B cell (primary cell): ENCODE measurements around the gene ADAP1. TPM values are rescaled to one million over a fixed set of nuclear protein-coding genes. Genes with fewer than 3 reads are reported as not detected.
A peak's percentile ranks its signal among the peaks of the same experiment; 100 is the strongest.

Source experiments
- ATAC-seq: fragments of 200-7000 bp; cut with Tn5 transposase; one replicate; pipeline ENCODE4 v1.10.0; 2021; ENCODE audit warnings: low read depth, mild to moderate bottlenecking, moderate number of reproducible peaks, moderate library complexity
- CTCF ChIA-PET: fragments of 350-600 bp; sonication (Branson Sonifier 250); formaldehyde crosslinking; loops from one replicate; lab custom pipeline; 2021; ENCODE audit warnings: antibody characterized with exemption, inconsistent platforms; lab: Charles Lee
- POLR2A ChIA-PET: fragments of 350-600 bp; sonication (Branson Sonifier 250); formaldehyde crosslinking; loops from one replicate; lab custom pipeline; 2021; ENCODE audit warnings: antibody characterized with exemption; lab: Charles Lee
- DNase-seq: peaks from one replicate; pipeline ENCODE4 v3.0.0; 2013
- H2AFZ ChIP-seq: 2 replicates; pipeline ENCODE4 v1.6.1; 2012; ENCODE audit warnings: mild to moderate bottlenecking, low read depth, low read length; ENCODE audit not compliant: insufficient read depth, poor library complexity, severe bottlenecking
- H3K27ac ChIP-seq, 2 donors: 1 replicate in 1 of 2; 2 replicates in 1 of 2; pipeline ENCODE4 v1.5.1; 2012 to 2013; ENCODE audit warnings: low read length in 2 of 2, mild to moderate bottlenecking in 2 of 2, moderate library complexity in 1 of 2
- H3K27me3 ChIP-seq, 4 experiments: fragments of 200-600 bp in 1 of 4; sonication (generic) in 1 of 4; replicated peaks in 1 of 4; 1 replicate in 2 of 4; 2 replicates in 2 of 4; pipeline versions ENCODE4 v1.6.1 to v1.7.0; 2013 to 2016; ENCODE audit warnings: low read length in 3 of 4, mild to moderate bottlenecking in 2 of 4, mixed read lengths in 1 of 4, moderate library complexity in 1 of 4; ENCODE audit not compliant: insufficient read depth in 4 of 4, control insufficient read depth in 3 of 4; ENCODE audit errors: control extremely low read depth in 1 of 4
- H3K36me3 ChIP-seq, 2 experiments: replicated peaks in 1 of 2; 1 replicate in 1 of 2; 2 replicates in 1 of 2; pipeline versions ENCODE4 v1.6.1 to v1.7.1; 2013; ENCODE audit warnings: low read length in 1 of 2; ENCODE audit not compliant: insufficient read depth in 2 of 2, control insufficient read depth in 1 of 2; ENCODE audit errors: control extremely low read depth in 1 of 2, extremely low read depth in 1 of 2
- H3K4me1 ChIP-seq, 2 donors: fragments of 200-600 bp in 1 of 2; sonication (generic) in 1 of 2; 1 replicate in 1 of 2; 2 replicates in 1 of 2; pipeline versions ENCODE4 v1.5.1 to v1.6.1; 2013 to 2017; ENCODE audit warnings: low read length in 2 of 2; ENCODE audit not compliant: control insufficient read depth in 2 of 2, insufficient read depth in 2 of 2
- H3K4me2 ChIP-seq: replicated peaks from 2 replicates; pipeline ENCODE3; 2012; ENCODE audit warnings: mild to moderate bottlenecking, low read depth, low read length; ENCODE audit not compliant: poor library complexity, severe bottlenecking
- H3K4me3 ChIP-seq, 5 experiments: fragments of 200-600 bp in 1 of 5; sonication (generic) in 1 of 5; 1 replicate in 3 of 5; 2 replicates in 2 of 5; pipeline versions ENCODE4 v1.5.1 to v1.7.0; 2011 to 2016; ENCODE audit warnings: low read length in 4 of 5, mild to moderate bottlenecking in 4 of 5, low read depth in 2 of 5, control low read depth in 1 of 5, moderate library complexity in 1 of 5; ENCODE audit not compliant: insufficient read depth in 1 of 5; ENCODE audit errors: control extremely low read depth in 1 of 5, extremely low read depth in 1 of 5
- H3K79me2 ChIP-seq: fragments of 200-600 bp; sonication (generic); one replicate; pipeline ENCODE4 v1.6.0; 2016; ENCODE audit warnings: low read length; ENCODE audit not compliant: control insufficient read depth, insufficient read depth
- H3K9ac ChIP-seq: fragments of 200-600 bp; sonication (generic); 2 replicates; pipeline ENCODE4 v1.6.1; 2017; ENCODE audit warnings: mild to moderate bottlenecking, low read length, moderate library complexity
- H3K9me3 ChIP-seq, 3 donors: one replicate each; pipeline versions ENCODE4 v1.6.1 to v1.7.1; 2013; ENCODE audit warnings: low read length in 2 of 3; ENCODE audit not compliant: control insufficient read depth in 2 of 3, insufficient read depth in 1 of 3; ENCODE audit errors: control extremely low read depth in 1 of 3
- H4K20me1 ChIP-seq: 2 replicates; pipeline ENCODE4 v1.6.0; 2012; ENCODE audit warnings: mild to moderate bottlenecking, low read length; ENCODE audit not compliant: insufficient read depth, control insufficient read depth, poor library complexity, severe bottlenecking
- H3K27ac Mint-ChIP-seq: one replicate; pipeline ENCODE4 v1.8.0; 2021; ENCODE audit warnings: mixed read lengths
- H3K27me3 Mint-ChIP-seq: one replicate; pipeline ENCODE4 v1.8.0; 2021; ENCODE audit warnings: mixed read lengths
- H3K4me1 Mint-ChIP-seq: one replicate; pipeline ENCODE4 v1.8.0; 2021; ENCODE audit warnings: mixed read lengths
- H3K4me3 Mint-ChIP-seq: one replicate; pipeline ENCODE4 v1.8.0; 2021; ENCODE audit warnings: mixed read lengths
- H3K9me3 Mint-ChIP-seq: one replicate; pipeline ENCODE4 v1.8.0; 2022; ENCODE audit warnings: mixed read lengths; ENCODE audit not compliant: insufficient read depth
- EZH2 ChIP-seq: IDR thresholded peaks from 2 replicates; pipeline ENCODE4 v1.6.1; 2012; ENCODE audit warnings: borderline replicate concordance, low read depth, mild to moderate bottlenecking, moderate library complexity, low read length; ENCODE audit not compliant: insufficient read depth, poor library complexity, severe bottlenecking
- whole genome bisulfite sequencing: methylation state at CpG from one replicate; pipeline ENCODE4 v1.1.5; 2013; ENCODE audit warnings: missing lambda C conversion rate; ENCODE audit not compliant: insufficient coverage; 5-methylcytosine and 5-hydroxymethylcytosine counted together
- intact Hi-C: fragments of 100-400 bp; cut with micrococcal nuclease; formaldehyde crosslinking; loops from one replicate; pipeline ENCODE4 v1.10.0; 2022
- polyA plus RNA-seq: library from polyadenylated mRNA; depleted of rRNA; stranded (reverse); fragments of >200 nt; gene quantifications from 2 replicates; pipeline ENCODE4 v1.2.3, GENCODE V29; 2012
- total RNA-seq, 2 donors: library from RNA; stranded (reverse); fragments of 120-200 nt in 1 of 2; gene quantifications; 1 replicate in 1 of 2; 2 replicates in 1 of 2; pipeline versions ENCODE4 v1.2.3 to v1.2.4, GENCODE V29; 2013 to 2022
- TF ChIP-seq, protein P1 (sequence below): fragments of 200-600 bp; IDR thresholded peaks from one replicate; pipeline ENCODE4 v1.8.0; 2022; ENCODE audit warnings: antibody characterized with exemption, mild to moderate bottlenecking

Gene ADAP1
- total and polyA plus RNA-seq, 2 donors (not counting 1 experiment from before 2014, with no cell fraction given): 10.8 to 12.9 TPM

DNA sequence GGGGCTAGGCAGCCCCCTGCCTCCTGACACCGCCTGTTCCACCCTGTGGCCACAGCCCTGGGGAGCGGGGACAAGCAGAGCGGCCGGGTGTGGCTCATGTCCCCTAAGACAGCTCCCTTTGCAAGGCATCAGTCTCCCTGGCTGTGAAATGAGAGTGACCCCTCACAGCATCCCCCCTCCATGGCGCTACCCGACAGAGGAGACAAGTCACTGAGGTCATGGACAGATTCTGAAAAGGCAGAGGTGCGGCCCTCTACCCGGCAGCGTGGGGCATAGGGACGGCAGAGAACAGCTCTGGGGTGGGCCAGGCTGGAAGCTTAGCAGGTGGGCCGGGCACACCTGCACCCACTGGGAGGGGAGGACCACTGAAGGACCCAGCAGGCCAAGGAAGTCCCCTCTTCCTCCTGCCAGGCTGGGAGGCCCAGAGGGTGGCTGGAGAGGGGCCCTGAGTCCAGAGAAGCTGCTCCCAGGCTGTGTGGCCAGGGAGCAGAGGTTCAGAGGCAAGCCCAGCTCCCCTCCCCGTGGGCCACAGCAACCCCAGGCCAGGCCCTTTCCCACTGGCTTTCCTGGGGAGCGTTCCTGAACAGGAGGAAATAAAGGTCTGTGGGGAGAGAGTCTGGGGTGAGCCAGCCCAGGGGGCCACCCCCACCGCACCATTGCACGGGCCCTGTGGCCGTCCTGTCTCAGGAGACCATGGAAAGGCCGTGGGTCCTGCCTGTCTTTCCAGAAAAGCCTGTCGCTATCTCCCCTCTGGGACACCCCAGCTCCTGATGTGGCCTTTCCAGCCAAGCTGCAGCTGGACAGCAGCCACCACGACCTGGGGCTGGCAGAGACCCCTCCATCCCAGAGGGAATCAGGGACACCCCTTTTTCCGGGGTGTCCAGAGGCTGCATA lies 1.7 kb downstream of the ADAP1 start:
- WGBS: 92% methylated on average over 20 of the region's 20 CpGs
- Mint-ChIP-seq H3K9me3 (no peaks in the 10 kb centered on the region), H3K4me1 (peaks cover 25% of the 10 kb centered on the region), H3K27me3 (no peaks in the 10 kb centered on the region), H3K4me3 (peak overlapping the region; percentile 68), H3K27ac (peak overlapping the region; percentile 26)
- Histone ChIP-seq H4K20me1 (no peaks in the 10 kb centered on the region), H3K4me2 (peak overlapping the region; percentile 87), H3K27me3 (peaks cover 0 to 21% (median 5%) of the 10 kb centered on the region in 4 experiments), H3K4me3 (no peak overlapping the region), H2AFZ (no peak overlapping the region), H3K9me3 (peaks cover 0 to 7% (median 0%) of the 10 kb centered on the region in 3 donors), H3K9ac (no peak overlapping the region), H3K27ac (no peak overlapping the region), H3K79me2 (no peaks in the 10 kb centered on the region), H3K36me3 (no peaks in the 10 kb centered on the region), H3K4me1 (peaks cover 7 to 41% of the 10 kb centered on the region in 2 donors)
- TF ChIP-seq EZH2: no peak
- TF ChIP-seq, protein P1, sequence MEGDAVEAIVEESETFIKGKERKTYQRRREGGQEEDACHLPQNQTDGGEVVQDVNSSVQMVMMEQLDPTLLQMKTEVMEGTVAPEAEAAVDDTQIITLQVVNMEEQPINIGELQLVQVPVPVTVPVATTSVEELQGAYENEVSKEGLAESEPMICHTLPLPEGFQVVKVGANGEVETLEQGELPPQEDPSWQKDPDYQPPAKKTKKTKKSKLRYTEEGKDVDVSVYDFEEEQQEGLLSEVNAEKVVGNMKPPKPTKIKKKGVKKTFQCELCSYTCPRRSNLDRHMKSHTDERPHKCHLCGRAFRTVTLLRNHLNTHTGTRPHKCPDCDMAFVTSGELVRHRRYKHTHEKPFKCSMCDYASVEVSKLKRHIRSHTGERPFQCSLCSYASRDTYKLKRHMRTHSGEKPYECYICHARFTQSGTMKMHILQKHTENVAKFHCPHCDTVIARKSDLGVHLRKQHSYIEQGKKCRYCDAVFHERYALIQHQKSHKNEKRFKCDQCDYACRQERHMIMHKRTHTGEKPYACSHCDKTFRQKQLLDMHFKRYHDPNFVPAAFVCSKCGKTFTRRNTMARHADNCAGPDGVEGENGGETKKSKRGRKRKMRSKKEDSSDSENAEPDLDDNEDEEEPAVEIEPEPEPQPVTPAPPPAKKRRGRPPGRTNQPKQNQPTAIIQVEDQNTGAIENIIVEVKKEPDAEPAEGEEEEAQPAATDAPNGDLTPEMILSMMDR: no peak
- no peak for DNase-seq
- ChIA-PET POLR2A (no interaction called here), CTCF (interaction anchor here (1.1 to 1.8 kb wide), 4 partner anchors 20 to 224 kb away, joined by 4 to 5 read pairs (median 4); no protein-coding TSS in a partner anchor)
- ATAC-seq: no peak
- intact Hi-C loops: no loop called here
